ENCODE data around the gene ZDHHC5. TPM values are rescaled to one million over a fixed set of nuclear protein-coding genes. Genes with fewer than 3 reads are reported as not detected.
"Not testable (repeated sequence)": the region's sequence is repeated elsewhere in the genome, so short reads cannot be mapped to it uniquely, and the experiment has no call there.

The ZDHHC5 gene
- total and polyA plus RNA-seq, 5 donors, result 27.0 to 60.4 (median 51.6) TPM

- H3K4me1 ChIP-seq (ENCODE audit: control insufficient read depth, insufficient read depth, low read length); H3K27ac ChIP-seq (ENCODE audit: low read length); H3K27me3 ChIP-seq (ENCODE audit: control insufficient read depth, insufficient read depth); ATAC-seq; H3K4me3 ChIP-seq (ENCODE audit: low read length); H3K9me3 ChIP-seq (ENCODE audit: control insufficient read depth, low read length); DNase-seq: not testable (repeated sequence)
- 91% methylated on average over 8 of the region's 8 CpGs for WGBS
- intact Hi-C loops (cut with DNase I), result loop anchor here in 1 of 4 donors (5.0 kb wide), 1 partner anchor 38 kb away; the partner anchor contains the start of gene ZDHHC5
These were observed 37.5 kb downstream of the ZDHHC5 start for GRCh38 chr11:57705432-57705831.

GRCh38 chr11:57709802-57710367, 42.0 kb downstream of the ZDHHC5 start:
- Histone ChIP-seq H3K27ac (ENCODE audit: low read length) (no peak overlapping the region), H3K9me3 (ENCODE audit: control insufficient read depth, low read length) (no peaks in the 10 kb centered on the region), H3K27me3 (ENCODE audit: control insufficient read depth, insufficient read depth) (no peaks in the 10 kb centered on the region), H3K4me3 (ENCODE audit: low read length) (no peak overlapping the region), H3K4me1 (ENCODE audit: control insufficient read depth, insufficient read depth, low read length) (no peaks in the 10 kb centered on the region)
- DNase-seq (no peak), ATAC-seq (no peak)
- intact Hi-C loops (cut with DNase I), result loop anchor here in 1 of 4 donors (5.0 kb wide), 1 partner anchor 43 kb away; the partner anchor contains the start of gene ZDHHC5
- 95% methylated on average over 5 of the region's 5 CpGs for WGBS

- no peaks in the 10 kb centered on the region for H3K9me3 ChIP-seq (ENCODE audit: control insufficient read depth, low read length)
- no peaks in the 10 kb centered on the region for H3K4me1 ChIP-seq (ENCODE audit: control insufficient read depth, insufficient read depth, low read length)
- H3K4me3 ChIP-seq (ENCODE audit: low read length), result peak within 1 kb of the TSS; percentile 78
- DNase-seq, result peak; percentile 82 to 91 (median 88)
- intact Hi-C loops (cut with DNase I), result no loop called here
- H3K27me3 ChIP-seq (ENCODE audit: control insufficient read depth, insufficient read depth), result no peaks in the 10 kb centered on the region
- ATAC-seq, result no peak
- H3K27ac ChIP-seq (ENCODE audit: low read length), result peak within 1 kb of the TSS; percentile 51
- 8% methylated on average over 51 of the region's 51 CpGs for WGBS
These were observed 43.7 kb downstream of the ZDHHC5 start, which contains the start of gene MED19 for GRCh38 chr11:57711414-57712255. MED19 (minus strand) TSS chr11:57712215; CDS start chr11:57712179, 36 bp downstream.

- under 1% methylated on average over 53 of the region's 53 CpGs for WGBS
- H3K9me3 ChIP-seq (ENCODE audit: control insufficient read depth, low read length), result no peaks in the 10 kb centered on the region
- DNase-seq (peak; percentile 93 to 97 (median 95)), ATAC-seq (peak; percentile 98)
- H3K4me1 ChIP-seq (ENCODE audit: control insufficient read depth, insufficient read depth, low read length), result no peaks in the 10 kb centered on the region
- peak within 1 kb of the TSS; percentile 51 for H3K27ac ChIP-seq (ENCODE audit: low read length)
- peak within 1 kb of the TSS; percentile 78 for H3K4me3 ChIP-seq (ENCODE audit: low read length)
- no peaks in the 10 kb centered on the region for H3K27me3 ChIP-seq (ENCODE audit: control insufficient read depth, insufficient read depth)
- intact Hi-C loops (cut with DNase I), result no loop called here
These were observed 44.6 kb downstream of the ZDHHC5 start, which contains the start of gene TMX2 for GRCh38 chr11:57712256-57713150. TMX2 (plus strand) TSS chr11:57712593; CDS start chr11:57712619, 26 bp downstream.

- Histone ChIP-seq H3K9me3 (ENCODE audit: control insufficient read depth, low read length) (no peaks in the 10 kb centered on the region), H3K4me3 (ENCODE audit: low read length) (peak overlapping the region; percentile 72), H3K4me1 (ENCODE audit: control insufficient read depth, insufficient read depth, low read length) (no peaks in the 10 kb centered on the region), H3K27me3 (ENCODE audit: control insufficient read depth, insufficient read depth) (no peaks in the 10 kb centered on the region), H3K27ac (ENCODE audit: low read length) (no peak overlapping the region)
- WGBS, result 94% methylated on average over 2 of the region's 2 CpGs
- intact Hi-C loops (cut with DNase I), result no loop called here
- DNase-seq, result no peak
- ATAC-seq, result no peak
These were observed 45.9 kb downstream of the ZDHHC5 start for GRCh38 chr11:57713835-57714234.

- 97% methylated on average over 27 of the region's 34 CpGs for WGBS
- ATAC-seq; H3K27me3 ChIP-seq (ENCODE audit: control insufficient read depth, insufficient read depth); H3K27ac ChIP-seq (ENCODE audit: low read length); H3K9me3 ChIP-seq (ENCODE audit: control insufficient read depth, low read length); intact Hi-C loops (cut with DNase I); DNase-seq; H3K4me1 ChIP-seq (ENCODE audit: control insufficient read depth, insufficient read depth, low read length); H3K4me3 ChIP-seq (ENCODE audit: low read length): not testable (repeated sequence)
These were observed 48.8 kb downstream of the ZDHHC5 start for GRCh38 chr11:57716726-57717125.

GRCh38 chr11:57727185-57727584, 59.3 kb downstream of the ZDHHC5 start:
- no peak overlapping the region for H3K27ac ChIP-seq (ENCODE audit: low read length)
- H3K9me3 ChIP-seq (ENCODE audit: control insufficient read depth, low read length), result no peaks in the 10 kb centered on the region
- 60% methylated on average over 2 of the region's 2 CpGs for WGBS
- ATAC-seq (no peak), DNase-seq (no peak)
- H3K4me3 ChIP-seq (ENCODE audit: low read length), result no peak overlapping the region
- no peaks in the 10 kb centered on the region for H3K4me1 ChIP-seq (ENCODE audit: control insufficient read depth, insufficient read depth, low read length)
- intact Hi-C loops (cut with DNase I), result no loop called here
- H3K27me3 ChIP-seq (ENCODE audit: control insufficient read depth, insufficient read depth), result no peaks in the 10 kb centered on the region

- DNase-seq (no peak), ATAC-seq (no peak)
- WGBS, result 75% methylated on average over 7 of the region's 7 CpGs
- no peak overlapping the region for H3K27ac ChIP-seq (ENCODE audit: low read length)
- H3K4me3 ChIP-seq (ENCODE audit: low read length), result no peak overlapping the region
- intact Hi-C loops (cut with DNase I), result no loop called here
- no peaks in the 10 kb centered on the region for H3K4me1 ChIP-seq (ENCODE audit: control insufficient read depth, insufficient read depth, low read length)
- no peaks in the 10 kb centered on the region for H3K27me3 ChIP-seq (ENCODE audit: control insufficient read depth, insufficient read depth)
- H3K9me3 ChIP-seq (ENCODE audit: control insufficient read depth, low read length), result no peaks in the 10 kb centered on the region
These were observed 60.9 kb downstream of the ZDHHC5 start for GRCh38 chr11:57728829-57729228.

- DNase-seq (no peak), ATAC-seq (no peak)
- no peaks in the 10 kb centered on the region for H3K4me1 ChIP-seq (ENCODE audit: control insufficient read depth, insufficient read depth, low read length)
- intact Hi-C loops (cut with DNase I), result no loop called here
- 96% methylated on average over 7 of the region's 7 CpGs for WGBS
- H3K27me3 ChIP-seq (ENCODE audit: control insufficient read depth, insufficient read depth), result no peaks in the 10 kb centered on the region
- H3K27ac ChIP-seq (ENCODE audit: low read length), result no peak overlapping the region
- no peak overlapping the region for H3K4me3 ChIP-seq (ENCODE audit: low read length)
- H3K9me3 ChIP-seq (ENCODE audit: control insufficient read depth, low read length), result no peaks in the 10 kb centered on the region
These were observed 61.6 kb downstream of the ZDHHC5 start for GRCh38 chr11:57729479-57729878.

- Histone ChIP-seq H3K9me3 (ENCODE audit: control insufficient read depth, low read length) (no peaks in the 10 kb centered on the region), H3K4me3 (ENCODE audit: low read length) (no peak overlapping the region), H3K27me3 (ENCODE audit: control insufficient read depth, insufficient read depth) (no peaks in the 10 kb centered on the region), H3K4me1 (ENCODE audit: control insufficient read depth, insufficient read depth, low read length) (no peaks in the 10 kb centered on the region), H3K27ac (ENCODE audit: low read length) (no peak overlapping the region)
- intact Hi-C loops (cut with DNase I), result no loop called here
- no peak for DNase-seq
- ATAC-seq, result no peak
- 96% methylated on average over 1 of the region's 1 CpG for WGBS
These were observed 64.7 kb downstream of the ZDHHC5 start for GRCh38 chr11:57732661-57733060.
